OCI-M1 (cell line): ENCODE measurements around the gene QPCTL.

Source experiments
- DNase-seq: peaks from one replicate; lab custom pipeline; 2025; lab: John Stamatoyannopoulos, UW

Gene QPCTL

DNA sequence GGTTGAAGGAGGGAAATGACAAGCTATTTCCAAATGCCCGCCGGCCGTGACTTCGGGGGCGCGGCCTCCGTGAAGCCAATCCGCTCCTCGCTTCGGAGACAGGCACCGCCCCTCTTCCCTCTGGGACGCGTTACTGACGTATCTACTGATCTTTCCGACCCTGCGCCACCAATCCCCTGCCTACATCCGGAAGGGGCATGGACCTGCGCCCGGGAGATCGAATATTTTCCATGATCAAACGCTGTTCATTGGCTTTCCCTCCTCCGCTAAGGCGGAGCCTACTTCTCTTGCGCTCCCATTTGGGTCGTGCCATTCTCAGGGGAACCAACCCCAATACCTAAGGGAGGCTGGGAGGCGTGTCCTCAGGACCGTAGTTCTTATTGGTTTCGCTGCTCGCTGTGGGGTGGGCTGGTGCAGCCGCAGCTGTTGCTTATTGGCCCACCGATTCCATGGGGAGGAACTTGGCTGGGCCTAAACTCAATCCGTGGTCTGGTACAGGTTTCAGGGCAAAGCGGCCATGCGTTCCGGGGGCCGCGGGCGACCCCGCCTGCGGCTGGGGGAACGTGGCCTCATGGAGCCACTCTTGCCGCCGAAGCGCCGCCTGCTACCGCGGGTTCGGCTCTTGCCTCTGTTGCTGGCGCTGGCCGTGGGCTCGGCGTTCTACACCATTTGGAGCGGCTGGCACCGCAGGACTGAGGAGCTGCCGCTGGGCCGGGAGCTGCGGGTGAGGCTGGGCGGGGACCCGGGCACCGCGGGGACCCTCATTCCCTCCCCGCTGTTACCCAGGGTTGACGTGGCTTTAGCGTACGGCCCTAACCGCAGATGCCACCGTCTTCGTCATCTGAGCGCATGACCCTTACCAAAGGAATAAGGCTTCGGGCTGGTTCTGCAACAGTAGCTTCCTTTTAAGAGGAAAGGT is at the start of gene QPCTL:
Gene QPCTL, plus strand, starts transcription at position 480 of the 919 bp plus-strand sequence. Its CDS starts 38 bp downstream, at position 518.
- peak; percentile 100 for DNase-seq

DNA sequence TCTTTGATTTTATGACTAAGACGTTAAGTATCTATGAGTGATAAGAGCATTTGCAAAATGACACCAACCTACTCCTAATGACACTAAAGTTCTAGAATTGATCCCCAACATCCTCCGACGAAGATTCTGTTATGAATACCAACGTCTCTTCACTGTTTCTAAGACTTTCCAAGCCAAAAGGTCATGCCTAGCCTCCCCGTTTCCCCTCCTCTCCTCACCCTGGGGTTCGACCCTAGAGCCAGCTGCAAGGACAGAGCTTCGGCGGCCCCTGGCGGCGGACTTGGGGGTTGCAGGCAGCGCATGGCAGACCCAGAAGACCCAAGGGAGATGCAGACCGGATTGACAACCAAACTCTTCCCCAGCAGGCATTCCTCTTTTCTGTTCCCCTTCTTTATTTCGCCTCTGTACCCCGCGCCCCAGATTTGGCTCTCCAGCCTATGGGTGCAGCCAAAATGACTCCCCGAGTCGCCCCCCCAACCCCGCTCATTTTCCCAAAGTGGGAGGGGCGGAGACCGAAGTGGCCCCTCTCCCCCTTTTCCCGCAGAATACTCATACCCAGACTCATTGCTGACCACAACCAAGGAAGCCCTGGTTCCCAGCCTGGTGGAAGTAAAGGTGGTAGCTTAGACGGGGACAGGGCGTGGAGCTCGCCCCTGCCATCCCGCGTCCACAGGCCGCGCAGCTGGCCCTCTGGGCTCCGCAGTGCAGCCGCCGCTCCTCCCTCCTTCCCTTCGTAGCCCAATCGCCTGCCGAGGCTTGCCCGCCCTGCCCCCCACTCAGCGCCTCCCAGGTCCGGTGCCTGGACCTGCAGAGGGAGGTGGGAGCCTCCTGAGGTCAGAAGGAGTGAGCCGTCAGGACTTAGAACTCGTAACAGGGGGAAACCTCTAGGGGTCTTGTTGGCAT is 49.2 kb upstream of the QPCTL start:
- peak; percentile 97 for DNase-seq

GRCh38 chr19:45643927-45644771 is 48.3 kb upstream of the QPCTL start:
- no peak for DNase-seq

- DNase-seq, result no peak
Observed at GRCh38 chr19:45645068-45645630, 47.3 kb upstream of the QPCTL start.

DNA sequence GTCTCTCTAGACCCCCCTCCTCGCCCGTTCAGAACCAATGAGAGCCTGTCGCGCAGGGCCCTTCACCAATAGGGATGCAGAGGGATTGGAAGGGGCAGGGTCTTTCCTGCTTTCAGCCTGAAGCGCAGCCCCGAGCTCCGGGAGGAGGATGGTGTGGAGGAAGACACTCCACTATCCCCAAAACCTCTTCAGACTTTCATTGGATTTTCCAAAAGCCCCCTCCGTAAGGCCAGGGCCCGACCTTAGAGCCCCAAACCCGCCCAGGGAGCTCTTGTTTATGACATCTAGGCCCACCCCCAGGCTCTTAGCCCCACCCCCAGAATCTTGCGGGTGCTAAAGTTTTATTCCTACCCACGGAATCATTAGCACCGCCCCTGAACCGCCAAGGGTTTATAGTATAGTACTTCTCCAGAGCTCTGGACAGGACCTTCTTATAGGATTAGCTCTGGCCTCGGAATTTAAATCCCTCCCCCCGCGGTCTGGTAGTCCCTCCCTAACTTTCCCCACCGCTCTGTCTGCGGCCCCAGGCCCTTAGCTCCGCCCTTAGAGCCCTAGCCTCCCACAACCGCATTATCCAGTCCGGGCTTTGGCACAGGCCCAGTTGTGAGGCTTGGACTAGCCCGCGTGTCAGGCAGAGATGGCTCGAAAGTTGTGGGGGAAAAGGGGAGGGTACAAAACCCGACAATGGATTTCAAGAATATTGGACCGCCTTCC is 46.7 kb upstream of the QPCTL start:
- peak; percentile 99 for DNase-seq

DNA sequence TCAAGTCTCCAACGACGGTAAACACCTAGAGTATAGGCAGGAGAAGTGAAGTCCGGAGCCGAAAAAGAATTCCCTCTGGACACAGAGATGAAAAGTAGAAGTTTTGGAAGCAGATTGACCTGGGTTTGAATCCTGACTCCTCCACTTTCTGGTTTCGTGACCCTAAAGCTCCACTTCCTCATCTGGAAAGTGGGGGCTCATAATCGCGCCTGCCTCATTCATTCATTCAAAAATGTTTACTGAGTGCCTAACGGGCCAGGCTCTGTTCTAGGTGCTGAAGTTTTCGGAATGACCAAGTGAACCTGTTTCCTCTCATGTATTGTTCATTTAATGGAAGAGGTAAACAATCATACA is 46.1 kb upstream of the QPCTL start:
- DNase-seq, result no peak

DNA sequence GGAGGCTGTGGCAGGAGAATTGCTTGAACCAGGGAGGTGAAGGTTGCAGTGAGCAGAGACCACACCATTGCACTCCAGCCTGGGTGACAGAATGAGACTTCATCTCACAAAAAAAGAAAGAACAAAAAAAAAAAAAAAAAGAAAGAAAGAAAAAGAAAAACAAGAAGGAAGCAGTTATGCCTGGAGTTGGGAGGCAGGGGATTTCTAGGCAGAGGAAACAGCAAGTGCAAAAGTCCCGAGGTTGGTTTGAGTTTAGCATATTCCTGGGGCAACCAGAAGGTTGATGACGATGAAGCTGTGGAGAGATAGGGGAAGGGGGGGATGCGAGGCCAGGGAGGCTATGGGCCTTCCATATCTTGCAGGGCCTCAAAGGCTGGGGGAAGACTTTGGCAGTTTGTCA is 41.7 kb upstream of the QPCTL start:
- peak; percentile 74 for DNase-seq

DNA sequence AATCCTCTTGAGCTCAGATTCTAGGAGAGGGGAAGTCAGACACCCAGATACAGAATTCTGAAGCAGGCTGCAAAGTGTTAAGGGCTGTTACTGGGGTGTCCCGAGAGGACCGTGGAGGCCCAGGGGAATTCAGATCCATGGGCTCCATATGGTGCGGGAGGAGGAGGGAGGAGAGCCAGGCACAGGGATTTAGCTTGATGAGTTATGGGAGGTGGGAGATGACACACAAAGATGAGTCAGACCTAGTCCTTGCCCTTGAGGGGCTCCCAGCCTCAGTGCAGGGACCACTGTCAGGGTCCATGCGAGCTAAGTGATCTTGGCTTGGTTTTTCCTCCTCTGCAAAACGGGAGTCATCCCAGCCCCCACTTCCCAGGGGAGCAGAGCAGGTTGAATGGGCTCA is 38.8 kb upstream of the QPCTL start:
- no peak for DNase-seq

DNA sequence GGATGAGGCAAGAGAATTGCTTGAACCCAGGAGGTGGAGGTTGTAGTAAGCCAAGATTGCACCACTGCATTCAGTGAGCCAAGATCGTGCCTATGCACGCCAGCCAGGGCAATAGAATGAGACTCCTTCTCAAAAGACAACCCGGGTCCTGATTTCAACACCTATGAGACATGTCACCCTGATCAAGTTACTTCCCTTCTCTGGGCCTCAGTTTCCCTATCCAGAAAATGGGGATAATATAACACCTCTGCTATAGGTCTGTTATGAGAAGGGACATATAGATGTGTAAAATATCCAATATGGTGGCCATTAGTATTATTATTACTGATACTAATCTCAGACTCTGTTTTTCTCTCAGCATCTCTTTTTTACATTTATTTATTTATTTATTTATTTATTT is 37.4 kb upstream of the QPCTL start:
- no peak for DNase-seq

DNA sequence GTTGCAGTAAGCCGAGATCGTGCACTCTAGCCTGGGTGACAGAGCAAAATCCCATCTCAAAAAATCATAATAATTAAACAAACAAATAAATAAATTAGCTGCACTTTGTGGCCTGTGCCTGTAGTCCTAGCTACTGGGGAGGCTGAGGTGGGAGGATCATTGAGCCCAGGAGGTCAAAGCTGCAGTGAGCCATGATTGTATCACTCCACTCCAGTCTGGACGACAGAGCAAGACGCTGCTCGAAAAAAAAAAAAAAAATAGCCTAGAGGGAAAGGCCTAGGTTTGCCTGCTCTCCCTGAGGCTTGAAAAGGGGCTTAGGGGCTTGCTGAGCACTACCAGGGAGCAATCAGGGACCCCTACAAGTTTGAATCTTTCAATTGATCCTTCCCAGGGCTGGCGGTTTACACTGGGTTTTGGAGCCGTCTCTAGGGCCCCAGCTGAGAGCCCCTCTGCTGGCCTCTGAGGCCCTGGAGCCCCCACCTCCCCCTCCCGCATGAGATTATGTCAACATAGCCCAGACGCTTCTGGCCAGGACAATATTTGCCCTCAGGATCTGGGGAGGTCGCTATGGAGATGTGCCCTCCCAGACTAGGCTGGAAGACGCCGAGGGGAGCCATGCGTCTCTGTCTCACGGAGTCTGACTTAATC is 34.8 kb upstream of the QPCTL start:
- no peak for DNase-seq

DNA sequence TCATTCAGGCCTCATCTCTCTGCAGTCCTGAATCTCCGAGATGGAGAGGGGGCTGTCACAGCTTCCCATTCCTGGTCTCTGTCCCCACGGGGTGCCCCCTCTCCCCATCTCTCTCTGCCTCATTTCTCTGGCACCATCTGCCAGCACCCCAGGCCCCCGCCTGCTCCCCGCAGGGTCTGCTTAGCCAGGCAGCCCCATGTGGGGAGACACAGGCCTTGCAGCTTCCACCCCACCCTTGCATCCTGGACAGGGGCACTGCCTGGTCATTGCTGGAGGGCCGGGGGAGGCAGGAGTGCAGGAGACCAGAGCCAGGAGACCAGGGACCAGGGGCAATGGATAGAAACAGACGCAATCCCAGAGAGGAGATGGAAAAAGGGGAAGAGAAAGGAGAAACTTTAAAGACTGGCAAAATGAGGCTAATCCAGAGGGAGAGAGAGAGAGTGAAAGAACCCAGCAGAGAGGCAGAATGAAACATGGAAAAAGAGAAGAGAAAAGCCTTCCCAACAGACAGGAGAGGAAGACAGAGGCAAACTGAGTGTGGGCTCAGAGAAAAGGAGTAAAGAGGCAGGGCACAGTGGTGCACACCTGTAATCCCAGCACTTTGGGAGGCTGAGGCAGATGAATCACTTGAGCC is 33.3 kb upstream of the QPCTL start:
- no peak for DNase-seq

- DNase-seq, result no peak
Observed at GRCh38 chr19:45660636-45661035, 31.8 kb upstream of the QPCTL start.

GRCh38 chr19:45663800-45664199 is 28.7 kb upstream of the QPCTL start:
- no peak for DNase-seq

DNA sequence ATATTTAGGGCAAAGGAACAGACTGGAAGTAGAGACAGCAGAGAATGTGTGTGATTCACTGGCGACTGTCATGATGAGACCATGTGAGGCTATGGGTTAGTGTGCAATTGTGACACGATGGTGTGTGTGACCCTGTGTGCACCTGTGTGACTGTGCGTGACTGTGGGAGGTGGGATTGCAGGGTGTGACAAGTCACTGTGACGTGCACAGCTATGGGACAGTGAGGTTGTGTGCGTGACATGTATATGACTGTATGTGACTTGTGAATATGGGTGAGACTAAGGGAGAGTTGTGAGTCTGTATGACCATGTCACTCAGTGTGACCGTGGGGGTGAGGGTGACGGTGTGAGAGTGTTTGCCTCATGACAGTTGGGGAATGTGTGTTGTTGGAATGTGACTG is 27.9 kb upstream of the QPCTL start:
- no peak for DNase-seq

DNA sequence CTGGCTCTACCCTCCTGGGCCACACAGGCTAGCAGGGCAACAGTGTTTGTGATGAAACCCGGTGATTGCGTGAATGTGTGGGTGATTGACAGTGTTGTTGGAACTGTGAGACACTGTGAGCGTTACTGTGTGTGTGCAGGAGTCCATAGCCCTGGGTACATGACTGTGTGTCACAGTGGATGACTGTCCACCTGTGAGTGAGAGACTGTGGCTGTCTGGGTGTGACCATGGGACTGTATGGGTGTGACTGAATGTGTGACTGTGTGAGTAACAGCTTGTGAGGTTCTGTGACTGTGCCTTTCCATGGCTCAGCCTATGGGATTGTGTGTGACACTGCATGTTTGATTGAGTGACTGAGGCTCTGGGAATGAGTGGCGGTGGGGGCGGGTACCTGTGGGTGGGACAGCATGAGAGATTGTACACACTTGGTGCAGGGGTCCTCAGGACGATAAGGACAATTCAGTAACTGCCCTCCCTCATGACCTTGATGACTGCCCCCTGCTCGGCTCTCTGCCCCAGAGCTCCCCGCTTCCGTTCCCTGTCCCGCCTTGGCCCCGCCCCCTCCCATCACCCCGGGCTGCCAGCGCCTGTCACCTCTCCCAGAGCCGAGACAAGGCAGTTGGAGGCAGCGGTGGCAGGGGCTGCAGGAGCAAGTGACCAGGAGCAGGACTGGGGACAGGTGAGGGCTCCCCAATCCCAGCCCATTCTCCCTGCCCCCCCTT is 24.7 kb upstream of the QPCTL start, which contains the start of gene GIPR:
Gene GIPR, plus strand, starts transcription at position 602 of the 722 bp plus-strand sequence. CDS start 1,300 bp downstream, outside the sequence.
- DNase-seq, result peak; percentile 77

DNA sequence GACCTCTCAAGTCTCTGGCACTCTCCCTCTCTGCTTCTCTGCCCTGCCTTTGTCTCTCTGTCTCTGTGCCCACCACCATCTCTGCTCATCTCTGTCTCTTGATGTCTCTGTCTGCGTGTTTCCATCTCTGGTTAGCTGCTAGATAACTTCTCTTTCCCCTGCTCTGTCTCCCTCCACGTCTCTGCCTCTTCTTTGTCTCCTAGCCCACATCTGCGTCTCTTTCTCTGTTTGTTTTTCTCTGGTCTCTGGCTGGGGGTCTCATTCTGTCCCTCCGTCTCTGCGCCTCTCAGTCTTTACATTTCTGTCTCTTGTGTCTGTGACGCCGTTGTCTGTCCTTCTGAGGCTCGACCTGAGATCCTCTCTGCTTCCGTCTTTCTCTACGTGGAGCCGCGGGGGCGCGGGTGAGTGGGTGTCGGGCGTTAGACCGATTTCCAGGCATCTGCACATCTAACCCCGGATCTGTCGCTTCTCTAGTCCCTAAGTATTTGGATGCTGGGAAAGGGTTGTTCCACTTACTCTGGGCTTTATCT is 24.1 kb upstream of the QPCTL start:
- no peak for DNase-seq

DNA sequence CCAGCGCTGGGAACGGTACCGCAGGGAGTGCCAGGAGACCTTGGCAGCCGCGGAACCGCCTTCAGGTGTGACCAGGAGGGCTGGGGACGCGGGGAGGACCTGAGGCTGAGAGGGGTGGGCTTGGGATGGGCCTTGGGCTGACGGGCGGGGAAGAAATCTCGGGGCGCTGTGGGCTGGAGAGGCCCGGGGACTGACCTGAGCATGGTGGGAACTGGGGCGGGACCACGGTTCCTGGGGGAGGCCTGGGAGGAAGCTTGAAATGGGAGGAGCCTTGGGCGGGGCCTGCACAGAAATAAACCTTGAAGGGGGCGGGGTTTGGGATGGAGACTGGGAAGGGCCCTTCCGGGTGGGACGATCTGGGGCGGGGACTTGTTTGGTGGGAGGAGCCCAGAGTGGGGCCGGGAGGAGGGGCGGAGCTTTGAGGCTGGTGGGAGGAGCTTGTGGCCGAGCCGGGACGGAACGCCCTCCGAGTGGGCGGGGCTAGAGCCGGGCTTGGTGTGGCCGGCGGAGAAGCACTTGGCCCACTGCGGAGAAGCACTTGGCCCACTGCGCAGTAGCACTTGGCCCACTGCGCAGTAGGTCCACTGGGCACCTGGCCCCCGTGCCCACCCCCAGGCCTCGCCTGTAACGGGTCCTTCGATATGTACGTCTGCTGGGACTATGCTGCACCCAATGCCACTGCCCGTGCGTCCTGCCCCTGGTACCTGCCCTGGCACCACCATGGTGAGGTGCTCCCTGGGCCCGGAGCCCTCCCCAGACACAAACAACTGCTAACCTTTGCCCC is 21.6 kb upstream of the QPCTL start:
- DNase-seq, result peak; percentile 96

DNA sequence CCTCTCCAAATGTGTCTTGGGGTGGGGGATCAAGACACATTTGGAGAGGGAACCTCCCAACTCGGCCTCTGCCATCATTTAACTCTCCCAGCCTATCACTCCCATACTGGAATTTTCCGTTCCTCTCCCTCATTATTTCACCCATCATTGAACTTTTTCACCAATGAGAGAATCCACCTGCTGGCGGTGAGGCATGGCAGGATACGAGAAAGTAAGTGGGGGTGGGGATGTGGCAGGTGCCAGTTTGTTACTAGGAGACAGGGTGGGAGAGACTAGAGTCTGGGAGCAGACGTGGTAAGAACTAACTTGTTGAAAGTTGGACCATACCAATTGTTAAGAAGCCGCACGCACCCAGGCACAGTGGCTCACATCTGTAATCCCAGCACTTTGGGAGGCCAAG is 17.5 kb upstream of the QPCTL start:
- DNase-seq, result no peak
